Trophoblast cell (in vitro differentiated cells and primary cell): ENCODE data around the gene TMEM260.
"Not testable (repeated sequence)": the region's sequence is repeated elsewhere in the genome, so short reads cannot be mapped to it uniquely, and the experiment has no call there.

Experiments
- DNase-seq, 2 donors: peaks; one replicate each; pipeline ENCODE4 v3.0.0-alpha.2; 2016
- H2AFZ ChIP-seq: 2 replicates; pipeline ENCODE4 v1.6.1; 2013; ENCODE audit warnings: low read length, moderate library complexity, mild to moderate bottlenecking; ENCODE audit not compliant: insufficient read depth, poor library complexity
- H2AK5ac ChIP-seq: 2 replicates; pipeline ENCODE4 v1.6.1; 2013; ENCODE audit warnings: mild to moderate bottlenecking, low read length
- H2BK120ac ChIP-seq: 2 replicates; pipeline ENCODE4 v1.6.1; 2013; ENCODE audit warnings: low read length, mild to moderate bottlenecking, moderate library complexity; ENCODE audit not compliant: insufficient read depth, poor library complexity
- H2BK12ac ChIP-seq: 2 replicates; pipeline ENCODE4 v1.6.1; 2013; ENCODE audit warnings: mild to moderate bottlenecking, low read length, moderate library complexity
- H2BK5ac ChIP-seq: 2 replicates; pipeline ENCODE4 v1.6.1; 2013; ENCODE audit warnings: low read length, low read depth, moderate library complexity, mild to moderate bottlenecking; ENCODE audit not compliant: poor library complexity
- H3K14ac ChIP-seq: 2 replicates; pipeline ENCODE4 v1.6.1; 2013; ENCODE audit warnings: mild to moderate bottlenecking, low read length
- H3K18ac ChIP-seq: 2 replicates; pipeline ENCODE4 v1.6.1; 2013; ENCODE audit warnings: mild to moderate bottlenecking, low read length
- H3K23ac ChIP-seq: 2 replicates; pipeline ENCODE4 v1.6.1; 2013; ENCODE audit warnings: low read length
- H3K27ac ChIP-seq: 2 replicates; pipeline ENCODE4 v1.5.1; 2013; ENCODE audit warnings: low read depth, mild to moderate bottlenecking, inconsistent platforms, low read length, moderate library complexity
- H3K27me3 ChIP-seq: 2 replicates; pipeline ENCODE4 v1.6.1; 2013; ENCODE audit warnings: inconsistent platforms, mild to moderate bottlenecking, low read length, moderate library complexity; ENCODE audit not compliant: insufficient read depth
- H3K36me3 ChIP-seq, 2 experiments: 1 replicate in 1 of 2; 2 replicates in 1 of 2; pipeline ENCODE4 v1.6.1; 2013; ENCODE audit warnings: low read length in 2 of 2, mild to moderate bottlenecking in 2 of 2, moderate library complexity in 1 of 2; ENCODE audit not compliant: insufficient read depth in 2 of 2, control insufficient read depth in 1 of 2
- H3K4ac ChIP-seq: 2 replicates; pipeline ENCODE4 v1.6.1; 2013; ENCODE audit warnings: low read depth, mild to moderate bottlenecking, low read length, moderate library complexity
- H3K4me1 ChIP-seq, 2 experiments: 1 replicate in 1 of 2; 2 replicates in 1 of 2; pipeline ENCODE4 v1.6.1; 2013; ENCODE audit warnings: low read length in 2 of 2, mild to moderate bottlenecking in 2 of 2, moderate library complexity in 1 of 2; ENCODE audit not compliant: insufficient read depth in 2 of 2, control insufficient read depth in 1 of 2
- H3K4me2 ChIP-seq: 2 replicates; pipeline ENCODE4 v1.6.1; 2013; ENCODE audit warnings: inconsistent platforms, mild to moderate bottlenecking, low read length, moderate library complexity
- H3K4me3 ChIP-seq: 2 replicates; pipeline ENCODE4 v1.5.1; 2013; ENCODE audit warnings: mild to moderate bottlenecking, low read depth, low read length, inconsistent platforms
- H3K79me1 ChIP-seq: one replicate; pipeline ENCODE4 v1.6.1; 2013; ENCODE audit warnings: low read length
- H3K79me2 ChIP-seq: 2 replicates; pipeline ENCODE4 v1.6.1; 2013; ENCODE audit warnings: low read length, mild to moderate bottlenecking; ENCODE audit not compliant: control insufficient read depth, insufficient read depth, poor library complexity
- H3K9ac ChIP-seq: 2 replicates; pipeline ENCODE4 v1.6.1; 2013; ENCODE audit warnings: mild to moderate bottlenecking, low read length
- H3K9me3 ChIP-seq: 2 replicates; pipeline ENCODE4 v1.6.1; 2013; ENCODE audit warnings: low read depth, mild to moderate bottlenecking, control low read depth, inconsistent platforms, low read length; ENCODE audit not compliant: insufficient read depth
- H4K12ac ChIP-seq: 2 replicates; pipeline ENCODE4 v1.6.1; 2013; ENCODE audit warnings: low read depth, mild to moderate bottlenecking, low read length, moderate library complexity
- H4K8ac ChIP-seq: 2 replicates; pipeline ENCODE4 v1.6.1; 2013; ENCODE audit warnings: low read depth, mild to moderate bottlenecking, low read length, moderate library complexity
- H4K91ac ChIP-seq: one replicate; pipeline ENCODE4 v1.6.1; 2013; ENCODE audit warnings: low read depth, mild to moderate bottlenecking, low read length, moderate library complexity
- WGBS: extraction: QIAGEN DNeasy Blood & Tissue Kit; methylation state at CpG from one replicate; pipeline ENCODE4 v1.1.7; 2013; ENCODE audit warnings: missing lambda C conversion rate; ENCODE audit not compliant: insufficient read length, insufficient coverage; ENCODE audit errors: extremely low coverage; 5-methylcytosine and 5-hydroxymethylcytosine counted together

TMEM260 gene

DNA sequence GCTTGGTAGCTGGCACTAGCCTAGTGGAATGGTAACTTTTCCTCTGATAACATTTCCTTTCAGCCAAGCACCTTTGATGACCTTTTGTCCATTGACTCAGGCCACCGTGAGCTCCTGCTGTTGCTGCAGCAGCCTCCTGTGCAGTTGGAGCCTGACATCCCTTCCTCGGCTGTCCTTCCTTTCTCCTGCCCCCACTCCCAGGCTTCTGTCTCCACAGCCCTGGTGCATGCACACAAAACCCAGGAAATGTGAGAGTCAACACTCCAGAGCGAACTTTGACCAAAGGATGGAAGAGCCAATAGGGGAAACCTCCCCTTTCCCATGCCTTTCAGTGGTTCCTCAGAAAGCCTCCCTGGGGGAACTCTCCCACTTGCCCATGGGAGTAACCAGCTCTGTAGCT lies 115.0 kb downstream of the TMEM260 start:
- Histone ChIP-seq H2BK5ac (no peak overlapping the region), H3K4ac (no peak overlapping the region), H2AK5ac (no peak overlapping the region), H3K18ac (no peak overlapping the region), H3K4me1 (no peaks in the 10 kb centered on the region), H2BK120ac (no peak overlapping the region), H3K4me3 (no peak overlapping the region), H3K14ac (no peak overlapping the region), H3K4me2 (no peak overlapping the region), H3K36me3 (no peaks in the 10 kb centered on the region), H4K8ac (no peak overlapping the region), H3K79me2 (no peaks in the 10 kb centered on the region), H4K91ac (no peak overlapping the region), H3K27ac (no peak overlapping the region), H3K23ac (no peak overlapping the region), H2BK12ac (no peak overlapping the region), H3K9ac (no peak overlapping the region), H3K27me3 (no peaks in the 10 kb centered on the region), H3K79me1 (no peaks in the 10 kb centered on the region), H4K12ac (no peak overlapping the region), H2AFZ (no peak overlapping the region), H3K9me3 (no peaks in the 10 kb centered on the region)
- no CpG with 5 or more reads among the region's 3 CpGs for WGBS
- DNase-seq = no peak

DNA sequence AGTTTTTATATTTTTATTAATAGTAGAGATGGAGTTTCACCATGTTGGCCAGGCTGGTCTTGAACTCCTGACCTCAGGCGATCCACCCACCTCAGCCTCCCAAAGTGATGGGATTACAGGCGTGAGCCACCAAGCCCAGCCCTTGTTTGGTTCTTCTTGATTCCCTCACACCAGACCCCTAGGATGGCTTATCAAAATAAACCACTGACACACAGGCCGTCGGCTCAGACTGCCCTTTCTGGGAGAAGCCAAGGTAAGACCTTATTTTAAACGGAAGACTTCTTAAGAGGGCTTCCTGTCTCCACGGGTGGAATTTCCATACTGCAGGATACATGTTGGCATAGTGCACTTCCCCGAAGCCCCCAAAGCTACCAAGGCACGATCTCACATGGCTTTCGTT lies 115.6 kb downstream of the TMEM260 start:
- not testable (repeated sequence) for H4K91ac ChIP-seq, H2AFZ ChIP-seq, H3K79me2 ChIP-seq, H3K4me3 ChIP-seq, DNase-seq, H2BK12ac ChIP-seq, H3K36me3 ChIP-seq, H2BK120ac ChIP-seq, H2AK5ac ChIP-seq, H4K8ac ChIP-seq, H3K4me1 ChIP-seq, H3K9ac ChIP-seq, H3K4ac ChIP-seq, H3K27ac ChIP-seq, H3K14ac ChIP-seq, H3K4me2 ChIP-seq, H3K18ac ChIP-seq, H3K23ac ChIP-seq, H4K12ac ChIP-seq, H3K27me3 ChIP-seq, H2BK5ac ChIP-seq, H3K79me1 ChIP-seq, H3K9me3 ChIP-seq
- no CpG with 5 or more reads among the region's 9 CpGs for WGBS
